Peyer's patch (tissue), 4 donors: ENCODE data around the gene GALNT9. TPM values are rescaled to one million over a fixed set of nuclear protein-coding genes. Genes with fewer than 3 reads are reported as not detected.

Experiments used
- DNase-seq, 3 donors: peaks; one replicate each; pipeline ENCODE4 v3.0.0-alpha.2; 2017 to 2019
- H3K27ac ChIP-seq, 4 donors: fragments of 200-600 bp; sonication (generic); one replicate each; pipeline ENCODE4 v1.5.1; 2016 to 2019
- H3K27me3 ChIP-seq, 2 donors: fragments of 200-600 bp; sonication (generic); one replicate each; pipeline ENCODE4 v1.5.1; 2019
- H3K36me3 ChIP-seq, 3 donors: fragments of 200-600 bp; sonication (generic); one replicate each; pipeline ENCODE4 v1.5.1; 2016 to 2019
- H3K4me1 ChIP-seq, 4 donors: fragments of 200-600 bp; sonication (generic); one replicate each; pipeline ENCODE4 v1.5.1; 2016 to 2019
- H3K4me3 ChIP-seq, 4 donors: fragments of 200-600 bp; sonication (generic); 1 replicate in 3 of 4; 2 replicates in 1 of 4; pipeline ENCODE4 v1.5.1; 2016 to 2019; ENCODE audit warnings: mild to moderate bottlenecking in 1 of 4
- H3K9me3 ChIP-seq, 4 donors: fragments of 200-600 bp; sonication (generic); one replicate each; pipeline ENCODE4 v1.5.1; 2016 to 2019; ENCODE audit warnings: mild to moderate bottlenecking in 1 of 4
- CTCF ChIP-seq, 6 experiments: fragments of 450-650 bp in 4 of 6; fragments of 200-600 bp in 2 of 6; sonication (generic) in 1 of 6; IDR thresholded peaks; one replicate each; pipeline ENCODE4 v1.5.1; 2017 to 2019; ENCODE audit warnings: antibody characterized with exemption in 6 of 6, mild to moderate bottlenecking in 3 of 6, moderate library complexity in 1 of 6
- POLR2A ChIP-seq, 2 donors: fragments of 450-650 bp; IDR thresholded peaks; one replicate each; pipeline ENCODE4 v1.5.1; 2017; ENCODE audit warnings: antibody characterized with exemption in 2 of 2, mild to moderate bottlenecking in 2 of 2, moderate library complexity in 2 of 2
- total RNA-seq, 4 donors: library from RNA; depleted of rRNA; stranded (reverse); fragments of >200 nt; gene quantifications; one replicate each; pipeline ENCODE4 v1.1.0, GENCODE V29; 2016

GALNT9 gene
- total RNA-seq, 4 donors from 2014 or later, result not detected

GRCh38 chr12:132251310-132251709 is 78.1 kb downstream of the GALNT9 start:
- H3K9me3 ChIP-seq, result no peaks in the 10 kb centered on the region
- H3K4me3 ChIP-seq, result no peak overlapping the region
- DNase-seq, result no peak
- no peaks in the 10 kb centered on the region for H3K27me3 ChIP-seq
- H3K4me1 ChIP-seq, result no peaks in the 10 kb centered on the region
- no peak overlapping the region for H3K27ac ChIP-seq
- no peaks in the 10 kb centered on the region for H3K36me3 ChIP-seq
- TF ChIP-seq CTCF (IDR thresholded peaks at IDR 0.05), result no peak
- no peak for TF ChIP-seq POLR2A (IDR thresholded peaks at IDR 0.05)

GRCh38 chr12:132250707-132251106 is 78.7 kb downstream of the GALNT9 start:
- Histone ChIP-seq H3K9me3 (no peaks in the 10 kb centered on the region), H3K27me3 (no peaks in the 10 kb centered on the region), H3K27ac (no peak overlapping the region), H3K4me1 (no peaks in the 10 kb centered on the region), H3K36me3 (no peaks in the 10 kb centered on the region), H3K4me3 (no peak overlapping the region)
- DNase-seq, result no peak
- TF ChIP-seq POLR2A (IDR thresholded peaks at IDR 0.05) (no peak), CTCF (IDR thresholded peaks at IDR 0.05) (no peak)

- no peak for DNase-seq
- H3K4me3 ChIP-seq, result no peak overlapping the region
- no peaks in the 10 kb centered on the region for H3K9me3 ChIP-seq
- TF ChIP-seq POLR2A (IDR thresholded peaks at IDR 0.05), result no peak
- no peak for TF ChIP-seq CTCF (IDR thresholded peaks at IDR 0.05)
- no peaks in the 10 kb centered on the region for H3K4me1 ChIP-seq
- no peak overlapping the region for H3K27ac ChIP-seq
- no peaks in the 10 kb centered on the region for H3K27me3 ChIP-seq
- no peaks in the 10 kb centered on the region for H3K36me3 ChIP-seq
Observed at GRCh38 chr12:132249689-132250478, 79.5 kb downstream of the GALNT9 start.

DNA sequence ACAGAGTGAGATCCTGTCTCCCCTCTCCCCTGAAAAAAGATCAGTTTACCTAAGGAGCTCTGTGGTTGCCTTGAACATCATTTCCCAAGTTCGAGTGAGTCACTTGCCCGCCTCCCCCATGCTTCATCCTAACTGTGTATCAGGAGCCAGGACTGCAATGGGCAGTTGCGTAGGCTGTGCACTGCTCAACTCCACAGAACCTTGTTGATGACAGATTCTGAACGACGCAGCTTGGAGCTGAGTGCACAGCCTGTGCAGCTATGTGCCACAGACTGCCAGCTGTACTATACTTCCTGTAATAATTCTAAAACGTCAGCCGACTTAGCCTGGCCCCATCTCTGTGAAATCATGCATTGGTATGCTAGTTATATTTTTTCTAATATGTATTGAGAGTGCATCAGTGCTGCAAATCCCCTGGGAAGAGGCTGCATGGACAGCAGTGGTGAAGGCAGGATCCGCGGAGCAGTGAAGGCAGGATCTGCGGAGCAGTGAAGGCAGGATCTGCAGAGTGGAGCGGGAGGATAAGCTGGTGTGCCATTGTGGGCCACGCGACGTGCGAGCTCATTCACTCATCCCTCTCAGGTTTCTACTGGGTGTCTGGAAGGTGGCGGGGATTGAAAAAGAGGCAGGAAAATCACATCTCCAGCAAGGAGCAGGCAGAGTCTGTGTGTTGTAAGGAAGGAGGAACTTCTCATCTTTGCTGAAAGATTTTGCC is 80.8 kb downstream of the GALNT9 start:
- TF ChIP-seq CTCF (IDR thresholded peaks at IDR 0.05), result no peak
- no peak for TF ChIP-seq POLR2A (IDR thresholded peaks at IDR 0.05)
- H3K4me3 ChIP-seq, result no peak overlapping the region
- H3K27me3 ChIP-seq, result no peaks in the 10 kb centered on the region
- H3K9me3 ChIP-seq, result no peaks in the 10 kb centered on the region
- H3K27ac ChIP-seq, result no peak overlapping the region
- H3K4me1 ChIP-seq, result no peaks in the 10 kb centered on the region
- no peak for DNase-seq
- H3K36me3 ChIP-seq, result no peaks in the 10 kb centered on the region

DNA sequence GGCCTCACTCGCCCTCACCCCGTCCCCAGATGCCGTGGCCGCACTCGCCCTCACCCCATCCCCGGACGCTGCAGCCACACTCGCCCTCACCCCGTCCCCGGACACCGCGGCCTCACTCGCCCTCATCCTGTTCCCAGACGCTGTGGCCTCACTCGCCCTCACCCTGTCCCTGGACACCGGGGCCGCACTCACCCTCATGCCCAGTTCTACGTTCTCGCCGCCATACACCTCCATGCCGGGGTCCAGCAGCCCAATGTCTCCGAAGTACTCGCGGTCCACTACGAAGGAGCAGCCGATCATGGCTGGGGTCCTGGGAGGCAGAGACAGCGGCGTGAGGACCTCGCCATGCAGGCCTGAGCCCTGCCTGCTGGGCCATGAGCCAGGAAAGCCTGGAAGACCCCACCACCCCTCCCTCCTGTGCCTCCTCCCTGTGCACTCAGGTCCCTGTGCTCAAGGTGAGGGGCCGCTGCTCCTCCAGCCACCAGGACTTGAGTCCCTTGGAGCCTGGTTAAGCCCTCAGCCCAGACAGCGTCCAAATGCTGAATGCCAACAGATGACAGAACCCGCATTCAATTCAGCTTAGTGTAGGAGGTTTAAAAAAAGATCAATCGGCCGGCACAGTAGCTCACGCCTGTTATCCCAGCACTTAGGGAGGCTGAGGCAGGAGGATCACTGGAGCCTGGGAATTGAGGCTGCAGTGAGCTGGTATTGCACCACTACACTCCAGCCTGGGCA is 81.5 kb downstream of the GALNT9 start:
- no peaks in the 10 kb centered on the region for H3K27me3 ChIP-seq
- no peaks in the 10 kb centered on the region for H3K4me1 ChIP-seq
- no peak overlapping the region for H3K27ac ChIP-seq
- no peaks in the 10 kb centered on the region for H3K36me3 ChIP-seq
- H3K9me3 ChIP-seq, result no peaks in the 10 kb centered on the region
- H3K4me3 ChIP-seq, result no peak overlapping the region
- TF ChIP-seq CTCF (IDR thresholded peaks at IDR 0.05) (no peak), POLR2A (IDR thresholded peaks at IDR 0.05) (no peak)
- no peak for DNase-seq
